Lower leg skin (tissue), 4 donors: ENCODE measurements around the gene C11orf24. TPM values are rescaled to one million over a fixed set of nuclear protein-coding genes. Genes with fewer than 3 reads are reported as not detected.

ENCODE experiments used
- DNase-seq, 2 donors: peaks; one replicate each; pipeline ENCODE4 v3.0.0-alpha.2; 2019; ENCODE audit warnings: low spot score in 2 of 2
- H3K4me3 ChIP-seq: fragments of 200-600 bp; sonication (generic); 2 replicates; pipeline ENCODE4 v1.5.1; 2017; ENCODE audit warnings: mild to moderate bottlenecking, low read depth; ENCODE audit not compliant: poor library complexity, severe bottlenecking
- POLR2A ChIP-seq, 2 donors: fragments of 450-650 bp; IDR thresholded peaks; one replicate each; pipeline ENCODE4 v1.6.1; 2016 to 2017; ENCODE audit warnings: antibody characterized with exemption in 2 of 2, mild to moderate bottlenecking in 1 of 2, moderate library complexity in 1 of 2
- WGBS, 2 donors: methylation state at CpG; one replicate each; pipeline ENCODE4 v1.1.5; 2018; 5-methylcytosine and 5-hydroxymethylcytosine counted together
- intact Hi-C: fragments of 100-400 bp; cut with DNase I; formaldehyde crosslinking; loops from one replicate; pipeline ENCODE4 v1.15.0; 2023; ENCODE audit warnings: low total_unique reads
- total RNA-seq, 4 donors: library from RNA; depleted of rRNA; stranded (reverse); fragments of >200 nt; gene quantifications; one replicate each; pipeline ENCODE4 v1.1.0, GENCODE V29; 2016
- TF ChIP-seq, protein P1 (sequence below), 3 donors: fragments of 450-650 bp; IDR thresholded peaks; one replicate each; pipeline ENCODE4 v1.5.1; 2016; ENCODE audit warnings: antibody characterized with exemption in 3 of 3, mild to moderate bottlenecking in 3 of 3, moderate library complexity in 2 of 3

The C11orf24 gene
- total RNA-seq, 4 donors from 2014 or later, result 12.5 to 37.8 (median 16.2) TPM

- WGBS, 2 donors, result 19 to 20% methylated on average over 19 of the region's 19 CpGs
- no peak for DNase-seq
- TF ChIP-seq, protein P1, sequence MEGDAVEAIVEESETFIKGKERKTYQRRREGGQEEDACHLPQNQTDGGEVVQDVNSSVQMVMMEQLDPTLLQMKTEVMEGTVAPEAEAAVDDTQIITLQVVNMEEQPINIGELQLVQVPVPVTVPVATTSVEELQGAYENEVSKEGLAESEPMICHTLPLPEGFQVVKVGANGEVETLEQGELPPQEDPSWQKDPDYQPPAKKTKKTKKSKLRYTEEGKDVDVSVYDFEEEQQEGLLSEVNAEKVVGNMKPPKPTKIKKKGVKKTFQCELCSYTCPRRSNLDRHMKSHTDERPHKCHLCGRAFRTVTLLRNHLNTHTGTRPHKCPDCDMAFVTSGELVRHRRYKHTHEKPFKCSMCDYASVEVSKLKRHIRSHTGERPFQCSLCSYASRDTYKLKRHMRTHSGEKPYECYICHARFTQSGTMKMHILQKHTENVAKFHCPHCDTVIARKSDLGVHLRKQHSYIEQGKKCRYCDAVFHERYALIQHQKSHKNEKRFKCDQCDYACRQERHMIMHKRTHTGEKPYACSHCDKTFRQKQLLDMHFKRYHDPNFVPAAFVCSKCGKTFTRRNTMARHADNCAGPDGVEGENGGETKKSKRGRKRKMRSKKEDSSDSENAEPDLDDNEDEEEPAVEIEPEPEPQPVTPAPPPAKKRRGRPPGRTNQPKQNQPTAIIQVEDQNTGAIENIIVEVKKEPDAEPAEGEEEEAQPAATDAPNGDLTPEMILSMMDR (IDR thresholded peaks at IDR 0.05), result no peak
- no peak for TF ChIP-seq POLR2A (IDR thresholded peaks at IDR 0.05)
- intact Hi-C loops, result no loop called here
- peak overlapping the region; percentile 30 for H3K4me3 ChIP-seq
Measured at GRCh38 chr11:68313574-68314202, 41.9 kb upstream of the C11orf24 start.

DNA sequence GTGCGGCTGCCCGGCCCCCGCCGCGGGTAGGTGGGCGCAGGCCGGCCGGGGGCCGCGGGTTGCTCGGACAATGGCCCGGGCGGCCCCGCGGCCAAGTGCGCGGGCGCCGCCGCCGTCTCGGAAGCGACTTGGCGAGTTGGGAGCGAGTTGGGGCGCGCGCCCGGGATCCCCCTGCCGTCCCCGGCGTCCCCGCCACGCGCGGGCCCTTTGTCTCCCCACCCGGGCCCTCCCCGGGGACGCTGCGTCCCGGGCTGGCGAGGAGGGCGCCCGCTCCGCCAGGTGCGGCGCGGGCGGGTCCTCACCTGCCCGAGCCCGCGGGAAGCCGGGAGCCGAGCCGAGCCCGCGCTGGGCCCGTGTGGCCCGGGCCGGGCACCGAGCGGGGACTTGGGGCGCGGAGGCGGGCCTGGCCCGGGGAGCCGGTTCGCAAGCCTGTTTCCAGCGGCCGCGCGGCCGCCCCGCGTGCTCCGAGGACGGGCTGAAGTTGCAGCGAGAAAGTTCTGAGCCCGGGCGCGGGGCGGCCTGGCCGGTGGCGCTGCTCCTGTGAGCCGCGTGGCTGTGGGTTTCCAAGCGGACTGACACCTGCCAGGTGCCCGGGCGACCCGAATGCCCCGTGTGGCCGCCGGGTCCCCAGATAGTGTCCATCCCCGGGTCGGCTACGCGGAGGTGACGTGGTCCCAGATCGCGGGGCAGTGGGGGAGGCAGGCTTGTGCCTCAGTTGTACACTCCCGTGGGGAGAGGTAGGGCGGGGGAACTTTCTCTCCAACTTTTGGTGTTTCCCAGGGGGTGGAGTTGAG lies 41.2 kb upstream of the C11orf24 start:
- intact Hi-C loops, result no loop called here
- TF ChIP-seq POLR2A (IDR thresholded peaks at IDR 0.05), result no peak
- TF ChIP-seq, protein P1 (IDR thresholded peaks at IDR 0.05), result no peak

GRCh38 chr11:68312117-68312779 lies 40.5 kb upstream of the C11orf24 start, which contains the start of gene LRP5:
Gene LRP5 (plus strand): TSS chr11:68312591. CDS start chr11:68312715, 124 bp downstream.
- TF ChIP-seq POLR2A (IDR thresholded peaks at IDR 0.05), result no peak
- TF ChIP-seq, protein P1 (IDR thresholded peaks at IDR 0.05), result no peak
- intact Hi-C loops, result no loop called here
- DNase-seq, result no peak
- peak within 1 kb of the TSS; percentile 30 for H3K4me3 ChIP-seq
- WGBS, 2 donors, result 4 to 8% methylated on average over 27 to 59 of the region's 85 CpGs

More for the DNA sequence above, 41.2 kb upstream of the C11orf24 start:
- DNase-seq, result no peak
- WGBS, 2 donors, result 1% methylated on average over 19 to 39 of the region's 102 CpGs
- H3K4me3 ChIP-seq, result peak overlapping the region; percentile 30

- no peak overlapping the region for H3K4me3 ChIP-seq
- no peak for TF ChIP-seq POLR2A (IDR thresholded peaks at IDR 0.05)
- TF ChIP-seq, protein P1 (IDR thresholded peaks at IDR 0.05), result no peak
- WGBS, 2 donors, result 80 to 85% methylated on average over 25 of the region's 25 CpGs
- DNase-seq, result no peak
- intact Hi-C loops, result no loop called here
Measured at GRCh38 chr11:68311160-68312116, 39.7 kb upstream of the C11orf24 start.

DNA sequence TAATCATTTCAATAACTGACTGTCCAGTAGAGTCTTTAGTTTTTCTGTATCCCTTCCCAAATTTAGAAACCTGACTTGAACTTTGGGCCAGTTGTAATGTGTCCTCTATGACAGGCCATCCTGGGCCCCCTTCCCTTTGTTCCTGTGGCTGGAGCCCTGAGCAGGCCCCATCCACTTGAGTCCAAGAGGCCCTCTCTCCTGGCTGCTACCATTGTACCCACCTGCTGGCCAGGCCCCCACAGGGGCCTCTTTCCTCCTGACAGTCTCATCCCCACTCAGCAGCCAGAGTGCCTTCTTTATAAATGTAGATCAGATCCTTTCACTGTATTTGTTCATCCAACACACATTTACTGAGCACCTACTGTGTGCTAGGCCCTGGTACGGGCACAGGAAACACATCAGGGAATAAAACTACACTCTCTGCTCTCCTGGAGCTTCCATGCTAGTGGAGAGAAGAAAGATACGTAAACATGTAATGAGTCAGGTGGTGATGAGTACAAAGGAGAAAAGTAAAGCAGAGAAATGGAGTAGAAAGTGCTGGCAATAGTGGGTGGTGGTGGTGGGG lies 37.9 kb upstream of the C11orf24 start:
- no peak overlapping the region for H3K4me3 ChIP-seq
- WGBS, 2 donors, result 67 to 91% methylated on average over 2 of the region's 2 CpGs
- no peak for DNase-seq
- intact Hi-C loops, result no loop called here
- TF ChIP-seq POLR2A (IDR thresholded peaks at IDR 0.05), result no peak
- TF ChIP-seq, protein P1 (IDR thresholded peaks at IDR 0.05), result no peak
